ENCODE measurements around the gene CACNA1I.
"Not testable (repeated sequence)": the region's sequence is repeated elsewhere in the genome, so short reads cannot be mapped to it uniquely, and the experiment has no call there.

CACNA1I gene

DNA sequence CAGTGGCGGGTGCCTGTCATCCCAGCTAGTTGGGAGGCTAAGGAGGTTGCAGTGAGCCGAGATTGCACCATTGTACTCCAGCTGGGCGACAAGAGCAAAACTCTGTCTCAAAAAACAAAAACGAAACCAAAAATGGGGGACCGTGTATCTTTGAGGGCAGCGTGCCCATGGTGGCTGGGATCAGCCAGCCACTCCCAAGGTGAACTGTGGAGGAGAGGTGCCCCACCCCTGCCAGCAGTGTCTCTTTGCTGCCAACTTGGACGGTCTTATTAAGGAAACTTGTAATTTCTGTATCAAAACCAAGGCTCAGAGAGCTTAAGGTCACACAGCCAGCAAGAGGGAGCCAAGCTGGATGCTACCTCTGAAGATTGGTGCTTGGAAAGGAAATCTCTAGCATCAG is 147.7 kb downstream of the CACNA1I start:
- DNase-seq (ENCODE audit: low read depth, low spot score), result no peak

- DNase-seq (ENCODE audit: low read depth, low spot score), result no peak
Measured at GRCh38 chr22:39718921-39719475, 148.4 kb downstream of the CACNA1I start.

GRCh38 chr22:39719559-39720450 is 149.3 kb downstream of the CACNA1I start:
- DNase-seq (ENCODE audit: low read depth, low spot score), result no peak

DNA sequence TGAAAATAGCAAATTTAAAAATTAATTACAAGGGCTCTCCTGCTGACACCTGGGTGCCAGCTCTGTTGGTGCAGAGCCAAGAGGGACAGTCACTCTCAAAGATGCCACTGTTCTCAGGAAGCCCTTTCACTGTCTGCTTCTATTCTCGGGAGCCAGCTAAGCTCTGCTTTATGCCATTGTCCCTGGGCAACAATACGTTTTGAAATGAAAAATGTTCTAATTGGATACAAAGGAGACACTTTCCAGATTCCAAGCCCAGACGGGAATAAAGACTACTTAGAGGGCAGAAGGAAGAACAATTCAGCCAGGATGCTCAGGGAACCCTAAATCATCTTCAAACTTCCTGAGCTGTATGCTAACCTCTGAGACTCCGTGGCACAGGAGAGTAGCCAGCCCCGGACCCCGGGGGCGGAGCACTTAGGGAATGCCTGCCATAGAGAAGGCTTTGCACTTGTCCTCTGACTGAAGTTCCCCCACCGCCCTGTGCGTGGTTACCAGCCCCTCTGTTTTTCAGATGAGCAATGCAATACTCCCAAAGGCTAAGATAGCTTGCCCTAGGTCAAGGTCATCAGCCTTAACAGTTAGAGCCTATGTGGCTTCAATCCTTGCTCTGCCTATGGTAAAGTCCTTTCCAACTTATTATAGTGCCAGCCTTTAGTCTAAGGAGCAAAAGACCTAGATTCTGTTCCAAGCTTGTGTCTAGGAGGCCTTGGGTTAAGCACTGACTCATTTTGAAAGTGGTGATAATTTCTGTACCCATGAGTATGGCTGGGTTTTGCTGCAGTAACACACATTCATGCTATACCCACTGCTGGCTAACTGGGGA is 150.9 kb downstream of the CACNA1I start:
- DNase-seq (ENCODE audit: low read depth, low spot score), result no peak

DNA sequence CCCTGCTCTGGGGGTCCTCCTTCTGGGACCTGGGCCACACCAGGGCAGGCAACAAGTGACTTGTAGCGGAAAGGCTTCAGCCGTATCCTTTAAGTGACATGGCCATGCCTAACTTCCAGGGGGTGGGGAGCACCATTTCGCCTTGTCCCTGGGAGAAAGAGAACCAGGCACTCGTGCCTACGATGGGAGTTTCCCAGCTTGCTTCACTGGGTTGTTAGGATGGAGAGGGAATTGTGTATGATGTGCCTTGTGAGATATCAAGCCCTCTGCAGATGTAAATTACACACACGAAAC is 151.4 kb downstream of the CACNA1I start:
- no peak for DNase-seq (ENCODE audit: low read depth, low spot score)

DNA sequence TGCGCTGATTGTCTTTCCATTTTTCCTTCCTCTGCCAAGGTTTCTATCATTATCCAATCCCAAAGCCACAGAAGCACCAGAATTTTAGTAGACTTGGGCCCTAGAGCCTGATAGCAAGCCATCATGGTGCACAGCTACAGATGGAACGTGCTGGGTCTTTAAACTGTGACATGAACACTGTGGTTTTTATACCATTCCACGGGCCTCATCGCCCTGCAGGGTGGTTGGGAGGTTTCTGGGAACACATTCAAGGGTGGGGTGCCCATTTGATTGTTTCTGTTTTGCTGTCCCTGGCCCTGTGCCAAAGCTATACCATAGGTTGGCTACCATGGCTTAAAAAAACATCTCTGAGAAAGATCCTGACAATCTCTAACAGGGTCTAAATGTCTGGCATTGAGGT is 151.9 kb downstream of the CACNA1I start:
- DNase-seq (ENCODE audit: low read depth, low spot score), result no peak

DNA sequence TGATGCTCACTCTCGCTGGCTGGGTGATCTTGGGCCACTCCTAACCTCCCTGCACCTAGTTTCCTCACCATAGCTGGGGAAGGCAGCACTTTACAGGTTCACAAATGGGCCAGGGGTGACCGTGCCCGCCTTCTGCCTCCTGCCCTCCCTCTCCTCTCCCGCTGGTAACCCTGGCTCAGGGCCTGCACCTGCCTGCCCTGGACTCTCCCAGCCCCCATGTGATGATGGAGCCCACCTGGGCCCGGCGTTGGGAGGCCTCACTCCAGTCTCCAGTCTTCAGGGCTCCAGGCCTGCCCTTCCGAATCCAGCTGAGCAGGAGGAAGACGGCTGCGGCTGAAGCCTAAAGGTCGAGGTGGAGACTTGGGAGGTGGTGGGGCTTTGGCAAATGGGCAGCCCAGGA is 152.9 kb downstream of the CACNA1I start:
- DNase-seq (ENCODE audit: low read depth, low spot score), result no peak

DNA sequence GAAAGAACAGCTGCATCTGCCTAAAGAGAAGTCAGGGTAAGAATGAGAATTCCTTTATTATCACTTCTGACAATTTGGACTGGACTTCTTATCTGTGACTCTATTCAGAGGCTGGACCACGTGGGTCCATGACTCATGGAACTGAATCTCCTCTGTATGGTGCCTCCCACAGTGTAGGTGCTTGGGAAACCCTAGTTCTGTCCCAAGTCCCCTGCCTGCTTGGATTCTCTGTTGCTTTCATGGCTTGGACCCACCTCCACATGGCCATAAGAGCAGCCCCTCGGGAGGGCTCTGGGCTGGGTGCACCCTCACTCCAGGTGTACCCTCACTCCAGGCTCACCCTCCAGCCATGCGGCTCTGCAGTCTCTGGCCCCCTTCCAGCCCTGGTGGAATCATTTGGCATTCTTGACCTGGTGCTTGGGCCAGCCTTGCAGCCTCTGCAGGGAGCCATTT is 153.4 kb downstream of the CACNA1I start:
- no peak for DNase-seq (ENCODE audit: low read depth, low spot score)

DNA sequence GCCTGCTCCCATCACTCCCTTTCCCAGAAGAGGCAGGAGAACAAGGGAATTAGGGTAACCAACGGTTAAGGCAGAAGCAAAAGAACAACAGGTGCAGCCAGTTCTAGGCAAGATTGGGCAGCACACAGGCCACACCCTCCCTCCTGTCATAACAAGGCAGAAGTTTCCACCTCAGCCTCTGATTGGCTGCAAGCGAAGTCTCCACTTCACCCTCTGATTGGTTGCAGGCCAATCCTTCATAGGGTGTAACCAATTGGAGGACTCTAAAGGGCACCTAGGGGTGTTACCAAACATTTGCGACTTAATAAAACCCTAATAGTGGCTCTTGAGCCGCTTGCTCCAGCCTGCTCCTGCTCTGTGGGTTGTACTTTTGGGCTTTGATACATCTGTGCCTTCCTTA is 153.8 kb downstream of the CACNA1I start:
- DNase-seq (ENCODE audit: low read depth, low spot score), result no peak

DNA sequence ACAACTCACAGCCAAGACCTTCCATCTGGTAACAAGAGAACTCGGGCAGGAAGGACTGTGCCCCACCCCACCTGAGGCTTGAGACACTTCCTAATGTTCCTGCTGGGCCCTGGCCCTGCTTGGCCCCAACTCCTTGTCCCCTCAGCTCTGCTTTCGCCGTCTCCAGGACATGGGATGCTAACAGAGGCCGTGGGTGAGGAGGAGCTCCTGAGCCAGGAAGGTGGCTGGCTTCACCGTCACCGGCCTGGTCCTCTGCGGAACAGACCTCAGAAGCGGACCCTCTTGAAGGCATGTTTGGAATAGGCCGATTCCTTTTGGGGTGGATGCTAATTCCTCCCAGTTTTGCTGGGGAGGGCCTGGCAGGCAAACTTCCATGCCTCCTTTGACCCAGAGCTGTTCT is 154.3 kb downstream of the CACNA1I start:
- no peak for DNase-seq (ENCODE audit: low read depth, low spot score)

DNA sequence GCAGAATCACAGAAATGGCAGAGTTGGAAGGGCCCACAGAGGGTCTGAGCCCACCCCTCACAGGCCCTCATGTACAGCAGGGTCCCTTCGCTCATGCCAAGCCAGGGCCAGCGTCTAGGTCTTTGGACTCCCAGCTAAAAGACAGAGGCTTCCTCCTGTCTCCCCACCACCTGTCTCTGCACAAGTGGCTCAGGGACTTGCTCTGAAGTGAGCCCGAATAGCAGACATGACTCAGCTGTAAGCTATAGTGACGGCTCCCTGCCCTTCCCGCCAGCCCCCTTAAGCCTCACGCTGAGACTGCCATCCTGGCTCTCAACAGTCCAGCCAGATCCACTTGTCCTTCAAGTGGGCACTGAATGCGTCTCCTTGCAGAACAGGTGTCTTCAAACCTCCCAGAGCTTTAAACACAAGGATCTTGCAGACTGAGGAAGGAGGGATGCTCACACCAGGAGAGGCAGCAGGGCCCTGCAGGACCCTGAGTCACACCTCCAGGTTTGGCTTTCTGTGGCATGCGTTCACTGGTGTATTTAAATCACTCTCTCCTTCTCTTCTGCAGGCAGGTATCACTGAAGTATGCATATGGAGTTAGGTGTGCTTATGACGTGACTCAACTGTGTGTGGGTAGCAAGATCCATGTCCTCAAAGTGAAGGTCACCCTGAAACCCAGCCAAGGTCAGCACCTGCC is 154.9 kb downstream of the CACNA1I start:
- no peak for DNase-seq (ENCODE audit: low read depth, low spot score)

- DNase-seq (ENCODE audit: low read depth, low spot score), result no peak
Measured at GRCh38 chr22:39727541-39727940, 157.0 kb downstream of the CACNA1I start.

DNA sequence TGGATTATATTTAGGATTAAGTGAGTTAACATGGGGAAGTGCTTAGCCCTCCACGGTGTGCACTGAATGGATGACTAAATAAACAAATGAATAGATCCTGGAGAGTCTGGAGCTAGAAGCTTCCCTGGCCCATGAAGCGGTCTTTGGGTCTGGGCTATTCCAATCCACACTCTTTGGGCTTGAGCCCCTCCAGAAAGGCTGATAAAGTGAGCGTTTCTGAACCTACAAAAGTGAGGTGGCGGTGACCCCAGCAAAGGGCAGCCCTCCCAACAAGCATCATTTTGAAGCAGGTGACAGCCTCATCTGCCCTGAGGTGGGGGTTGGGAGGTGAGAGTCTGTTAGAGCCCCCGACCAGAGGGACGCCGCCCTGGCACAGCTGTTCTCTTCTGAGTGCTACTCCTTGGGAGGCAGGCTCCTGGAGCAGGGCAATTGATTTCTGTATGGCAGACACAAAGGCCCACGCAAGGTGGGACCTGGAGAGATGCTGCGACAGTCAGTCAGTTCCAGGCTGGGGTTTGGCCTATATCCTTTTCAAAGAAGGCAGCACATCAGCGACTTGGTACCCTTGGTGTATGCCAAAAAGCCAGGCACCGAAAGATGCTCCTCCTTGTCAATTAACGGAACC is 157.8 kb downstream of the CACNA1I start:
- no peak for DNase-seq (ENCODE audit: low read depth, low spot score)

GRCh38 chr22:39729141-39729934 is 158.8 kb downstream of the CACNA1I start:
- no peak for DNase-seq (ENCODE audit: low read depth, low spot score)

DNA sequence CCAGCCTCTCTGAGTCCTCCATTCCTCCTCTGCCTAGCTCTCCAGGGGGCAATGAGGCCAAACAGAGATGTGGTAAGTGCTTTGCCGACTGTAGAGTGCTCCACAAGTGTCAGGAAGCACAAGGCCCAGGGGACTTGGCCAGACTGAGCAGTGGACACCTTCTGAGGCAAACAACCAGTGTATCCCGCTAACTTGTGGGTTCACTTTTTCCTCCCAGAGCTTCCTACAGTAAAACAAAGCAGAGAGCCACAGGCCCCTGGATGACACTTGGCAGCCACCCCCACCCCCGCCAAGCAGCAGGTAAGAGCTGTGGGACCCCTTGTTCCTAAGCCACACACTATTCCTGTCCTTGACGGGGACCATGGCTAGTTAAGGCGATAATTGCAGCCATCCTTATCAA is 160.9 kb downstream of the CACNA1I start:
- no peak for DNase-seq (ENCODE audit: low read depth, low spot score)

- no peak for DNase-seq (ENCODE audit: low read depth, low spot score)
Measured at GRCh38 chr22:39731881-39732555, 161.5 kb downstream of the CACNA1I start.

GRCh38 chr22:39732625-39733024 is 162.1 kb downstream of the CACNA1I start:
- DNase-seq (ENCODE audit: low read depth, low spot score), result no peak

DNA sequence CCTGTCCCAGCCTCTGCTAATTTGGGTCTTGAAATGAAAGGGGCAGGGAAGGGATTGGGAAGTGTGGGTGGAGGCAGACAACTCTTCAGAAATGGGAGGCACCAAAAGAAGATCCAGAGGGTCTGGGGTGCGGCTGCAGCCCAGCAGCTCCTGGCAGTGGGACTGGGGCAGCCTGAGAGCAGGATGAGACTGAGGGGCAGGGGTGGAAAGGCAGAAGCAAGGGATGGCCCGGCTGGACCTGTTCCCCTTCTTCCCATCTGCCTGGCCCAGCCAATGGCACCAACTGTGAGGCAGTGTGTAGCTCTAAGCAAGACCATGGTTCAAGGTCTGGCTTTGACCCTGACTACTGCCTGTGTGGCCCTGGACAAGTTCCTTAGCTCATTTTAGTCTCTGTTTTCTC is 162.6 kb downstream of the CACNA1I start:
- no peak for DNase-seq (ENCODE audit: low read depth, low spot score)

GRCh38 chr22:39734046-39734445 is 163.5 kb downstream of the CACNA1I start:
- not testable (repeated sequence) for DNase-seq (ENCODE audit: low read depth, low spot score)

GRCh38 chr22:39734866-39735265 is 164.3 kb downstream of the CACNA1I start:
- no peak for DNase-seq (ENCODE audit: low read depth, low spot score)
